Measurements from ENCODE around the gene DNAJA3.
"Not testable (repeated sequence)": the region's sequence is repeated elsewhere in the genome, so short reads cannot be mapped to it uniquely, and the experiment has no call there.

Gene DNAJA3

DNA sequence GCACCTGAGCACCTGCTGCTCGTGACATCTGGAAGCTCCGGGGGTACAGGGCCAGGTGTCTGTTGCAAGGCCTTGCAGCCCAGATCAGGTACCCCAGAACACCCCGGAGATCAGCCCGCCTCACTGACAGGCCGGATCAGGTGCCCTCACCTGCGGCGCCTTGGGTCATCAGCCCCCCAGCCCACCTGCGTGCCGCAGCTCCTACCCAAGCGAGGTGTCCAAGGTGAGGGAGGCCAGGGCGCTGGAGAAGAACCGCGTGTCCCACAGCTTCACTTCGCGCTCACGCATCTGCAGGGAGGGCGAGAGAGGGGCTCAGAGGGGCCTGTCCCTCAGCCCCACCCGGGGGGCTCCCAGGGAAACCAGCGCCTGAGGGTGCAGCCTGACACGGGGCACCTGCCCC is 37.9 kb upstream of the DNAJA3 start:
- no peak for DNase-seq (ENCODE audit: low read depth)

DNA sequence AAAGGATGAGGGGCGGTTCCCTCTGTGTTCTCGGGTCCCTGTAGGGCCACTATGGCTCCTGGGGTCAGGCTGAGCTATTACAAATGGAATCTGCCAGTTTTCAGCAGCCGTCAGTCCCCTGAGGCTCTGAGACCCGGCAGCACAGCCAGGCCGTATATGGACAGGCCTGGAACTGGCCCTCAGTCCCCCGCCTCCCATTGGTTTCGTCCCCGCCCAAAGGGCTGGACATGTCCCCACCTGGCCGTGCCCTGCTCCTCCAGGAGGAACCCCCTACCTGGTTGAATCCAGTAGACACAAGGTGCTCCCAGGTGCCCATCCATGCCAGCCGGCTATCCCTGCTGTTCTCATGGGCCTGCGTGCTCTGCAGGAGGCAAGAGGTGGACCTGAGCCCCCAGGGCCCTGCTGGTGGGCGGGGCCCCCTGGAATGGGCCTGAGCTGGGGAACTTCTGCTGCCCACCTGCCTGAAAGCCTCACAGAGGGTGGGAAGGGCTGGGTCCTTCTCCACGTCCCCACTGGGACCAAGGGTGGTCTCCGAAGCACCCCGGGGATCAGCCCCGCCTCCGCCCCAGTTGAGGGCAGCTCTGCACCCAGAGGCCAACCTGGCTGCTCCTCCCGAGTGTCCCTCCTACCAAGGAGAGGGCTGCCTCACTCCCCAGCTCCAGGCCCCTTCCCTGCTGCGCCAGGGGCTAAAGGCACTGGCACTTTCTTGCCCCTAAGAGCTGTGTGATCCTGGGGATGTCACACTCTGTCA is 37.2 kb upstream of the DNAJA3 start:
- DNase-seq (ENCODE audit: low read depth), result no peak

DNA sequence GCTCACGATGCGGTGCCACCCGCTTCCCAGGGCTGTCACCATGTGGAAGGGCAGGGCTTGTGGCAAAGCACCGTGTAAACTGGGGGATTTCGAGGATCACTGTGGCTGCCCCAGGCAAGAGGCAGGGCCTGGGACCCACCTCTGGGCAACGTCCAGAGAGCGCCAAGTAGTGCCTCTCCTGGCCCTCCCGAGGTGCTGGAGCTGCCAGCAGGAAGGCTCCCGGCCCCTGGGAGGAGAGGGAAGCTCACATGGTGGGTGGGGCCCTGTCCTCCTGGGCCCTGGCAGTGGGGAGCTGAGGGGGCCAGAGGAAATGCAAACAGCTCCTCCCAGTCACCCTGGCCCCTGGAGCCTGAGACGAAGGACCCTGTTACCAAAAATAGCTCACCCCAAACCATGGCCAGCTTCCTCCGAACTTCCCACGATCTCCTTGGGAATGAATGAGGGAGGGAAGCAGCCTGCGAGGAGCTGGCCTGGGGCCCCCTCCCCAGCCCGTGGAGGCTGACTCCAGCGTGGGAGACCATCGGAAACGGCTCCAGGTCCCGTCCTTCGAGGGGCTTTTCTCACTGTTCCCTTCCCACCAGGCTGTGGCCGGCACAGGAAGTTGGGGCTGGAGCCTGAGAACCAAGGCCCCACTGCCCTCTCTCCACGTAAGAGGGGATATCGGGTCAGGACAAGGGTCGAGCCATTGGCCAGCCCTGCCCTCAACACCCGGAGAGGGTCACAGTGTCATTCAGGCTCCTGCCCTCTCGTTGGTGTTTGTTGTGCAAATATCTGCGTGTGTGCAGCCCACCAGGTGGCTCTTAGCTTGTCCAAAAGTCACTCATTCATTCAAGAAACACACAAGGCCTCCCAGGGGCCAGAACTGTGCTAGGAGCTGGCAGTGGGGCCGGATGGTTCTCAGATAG is 36.4 kb upstream of the DNAJA3 start:
- DNase-seq (ENCODE audit: low read depth), result no peak

DNA sequence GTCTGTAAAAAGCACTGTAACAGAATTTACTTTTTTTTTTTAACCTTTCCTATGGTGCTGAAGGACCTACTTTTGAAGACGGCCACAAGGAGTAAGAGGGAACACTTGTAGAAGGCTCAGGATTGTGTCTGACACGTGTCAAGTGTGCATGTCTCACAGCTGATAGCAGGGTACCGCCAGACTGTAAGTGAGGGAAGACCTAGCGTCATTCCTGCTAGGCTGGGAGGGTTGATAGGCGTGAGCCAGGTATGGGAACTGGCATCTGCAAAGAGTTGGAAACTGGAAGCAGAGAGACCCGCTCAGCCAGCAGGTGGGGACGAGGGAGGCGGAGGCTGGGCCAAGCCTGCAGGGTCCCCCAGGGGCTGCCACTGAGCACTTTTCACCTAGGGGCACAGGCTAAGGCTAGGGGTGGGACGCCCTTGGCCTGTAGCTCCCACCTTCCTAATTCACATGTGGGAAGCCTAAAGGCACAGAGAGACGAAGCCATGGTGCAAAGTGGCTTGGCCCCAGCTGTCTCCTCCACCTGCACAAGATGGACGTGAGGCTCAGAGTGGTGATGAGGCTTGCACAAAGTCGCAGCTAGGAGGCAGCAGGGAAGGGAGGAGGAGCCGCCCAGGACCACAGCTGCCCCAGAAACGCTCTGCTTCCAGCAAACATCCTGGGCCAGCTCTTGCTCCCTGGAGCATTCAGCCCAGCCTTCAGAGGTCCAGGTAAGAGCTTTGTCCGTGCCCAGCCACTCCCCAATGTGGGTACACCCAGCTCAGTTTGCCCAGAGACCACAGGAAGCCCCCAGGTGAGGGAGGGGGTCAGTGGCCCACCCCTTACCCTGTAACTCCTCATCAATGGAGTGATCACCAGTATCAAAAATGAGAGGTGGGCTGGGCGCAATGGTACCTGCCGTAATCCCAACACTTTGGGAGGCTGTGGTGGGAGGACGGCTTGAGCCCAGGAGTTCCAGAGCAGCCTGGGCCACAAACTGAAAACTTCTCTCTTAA is 35.1 kb upstream of the DNAJA3 start:
- DNase-seq (ENCODE audit: low read depth), result no peak

DNA sequence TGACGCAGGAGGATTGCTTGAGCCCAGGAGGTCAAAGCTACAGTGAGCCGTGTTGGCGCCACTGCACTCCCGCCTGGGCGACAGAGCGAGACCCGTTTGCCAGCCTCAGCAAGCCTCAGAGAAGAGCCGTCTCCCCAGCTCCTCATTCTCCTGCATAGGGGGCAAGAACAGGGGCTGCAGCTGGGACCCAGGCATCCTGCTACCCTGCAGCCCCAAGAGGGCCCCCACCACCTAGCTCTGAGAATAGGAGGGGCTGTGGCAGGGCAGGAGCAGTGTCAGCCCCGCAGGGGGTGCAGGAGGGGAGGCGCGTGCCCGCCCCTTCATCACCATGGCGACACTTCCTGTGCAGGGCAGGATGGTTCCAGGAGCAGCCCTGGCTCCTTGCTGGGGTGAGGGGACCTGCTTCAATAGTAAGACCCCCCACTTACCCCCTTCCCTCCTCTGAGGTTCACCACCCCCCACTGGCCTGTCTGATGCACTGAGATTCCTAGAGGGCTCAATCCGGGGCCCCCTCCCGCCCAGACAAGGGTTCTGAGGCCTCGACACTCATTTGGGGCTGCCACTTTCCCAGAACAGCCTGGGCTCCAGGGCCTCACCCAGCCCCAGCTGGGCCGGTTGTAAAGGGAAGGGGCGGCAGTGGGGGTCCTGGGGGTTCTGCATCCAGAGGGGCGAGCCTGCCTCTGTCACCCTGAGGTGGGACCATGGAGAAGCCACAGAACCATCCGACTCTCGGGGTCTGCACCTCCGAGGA is 33.9 kb upstream of the DNAJA3 start:
- DNase-seq (ENCODE audit: low read depth), result no peak

DNA sequence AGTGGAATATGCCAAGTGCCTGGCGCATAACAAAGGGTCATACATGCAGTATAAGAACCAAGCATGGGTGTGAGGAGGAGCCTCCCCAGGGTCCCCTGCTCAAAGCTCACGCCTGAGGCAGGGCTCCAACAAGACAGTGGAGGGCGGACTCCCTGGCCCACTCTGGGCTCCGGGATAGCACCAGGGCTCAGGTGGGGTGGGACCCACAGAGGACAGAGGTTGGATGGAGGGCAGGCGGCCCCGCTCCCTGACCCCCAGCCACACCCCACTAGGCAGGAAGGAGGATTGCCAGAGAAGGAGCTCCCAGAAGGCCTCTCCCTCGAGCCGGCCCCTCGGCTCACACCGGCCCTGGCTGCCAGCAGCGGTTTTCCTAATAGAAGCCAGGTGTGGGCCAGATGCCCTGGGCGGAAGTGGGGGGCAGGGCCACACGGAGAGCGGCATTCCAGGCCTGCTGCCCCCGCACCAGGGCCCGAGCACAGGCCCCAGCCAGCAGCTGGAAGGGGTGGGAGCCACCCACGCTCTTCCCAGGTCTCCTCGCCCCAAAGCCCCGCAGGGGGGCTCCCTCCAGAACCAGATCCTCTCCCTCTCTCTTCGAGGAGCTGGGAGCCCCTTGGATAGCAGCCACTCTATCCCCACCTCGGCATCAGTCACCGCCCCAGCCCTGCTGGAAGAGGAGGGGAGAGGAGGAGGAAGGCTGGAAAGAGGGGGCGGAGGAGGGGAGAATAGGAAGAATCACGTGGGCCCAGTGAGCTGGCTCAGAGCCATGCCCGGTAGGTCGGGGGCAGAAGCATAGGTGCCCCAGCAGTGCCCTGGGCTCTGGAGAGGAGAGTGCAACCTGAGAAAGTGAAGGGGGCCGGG is 33.1 kb upstream of the DNAJA3 start:
- DNase-seq (ENCODE audit: low read depth), result no peak

DNA sequence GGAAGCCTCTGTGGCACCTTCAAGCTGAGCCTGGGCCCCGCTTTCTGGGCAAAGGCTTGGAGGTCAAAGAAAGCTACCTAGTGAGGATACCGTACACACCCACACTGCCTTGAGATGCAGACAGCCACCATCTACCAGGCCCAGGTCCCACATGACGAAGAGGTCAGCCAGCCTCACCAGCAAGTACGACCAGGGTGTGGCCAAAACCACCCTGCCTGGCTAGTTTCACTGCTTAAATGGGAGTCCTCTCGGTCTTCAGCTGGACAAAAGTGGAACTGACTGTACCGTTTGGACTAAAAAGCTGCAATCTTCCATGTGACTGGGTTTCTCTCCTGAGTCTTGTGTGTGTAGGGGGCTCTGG is 32.4 kb upstream of the DNAJA3 start:
- no peak for DNase-seq (ENCODE audit: low read depth)

DNA sequence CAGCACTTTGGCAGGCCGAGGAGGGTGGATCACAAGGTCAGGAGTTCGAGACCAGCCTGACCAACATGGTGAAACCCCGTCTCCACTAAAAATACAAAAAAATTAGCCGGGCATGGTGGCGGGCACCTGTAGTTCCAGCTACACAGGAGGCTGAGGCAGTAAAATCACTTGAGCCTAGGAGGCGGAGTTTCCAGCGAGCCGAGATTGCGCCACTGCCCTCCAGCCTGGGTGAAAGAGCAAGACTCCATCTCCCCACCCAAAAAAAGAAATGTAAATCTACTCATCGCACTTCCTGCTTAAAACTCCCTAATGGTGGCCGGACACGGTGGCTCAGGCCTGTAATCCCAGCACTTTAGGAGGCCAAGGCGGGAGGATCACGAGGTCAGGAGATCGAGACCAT is 31.8 kb upstream of the DNAJA3 start:
- DNase-seq (ENCODE audit: low read depth), result not testable (repeated sequence)

DNA sequence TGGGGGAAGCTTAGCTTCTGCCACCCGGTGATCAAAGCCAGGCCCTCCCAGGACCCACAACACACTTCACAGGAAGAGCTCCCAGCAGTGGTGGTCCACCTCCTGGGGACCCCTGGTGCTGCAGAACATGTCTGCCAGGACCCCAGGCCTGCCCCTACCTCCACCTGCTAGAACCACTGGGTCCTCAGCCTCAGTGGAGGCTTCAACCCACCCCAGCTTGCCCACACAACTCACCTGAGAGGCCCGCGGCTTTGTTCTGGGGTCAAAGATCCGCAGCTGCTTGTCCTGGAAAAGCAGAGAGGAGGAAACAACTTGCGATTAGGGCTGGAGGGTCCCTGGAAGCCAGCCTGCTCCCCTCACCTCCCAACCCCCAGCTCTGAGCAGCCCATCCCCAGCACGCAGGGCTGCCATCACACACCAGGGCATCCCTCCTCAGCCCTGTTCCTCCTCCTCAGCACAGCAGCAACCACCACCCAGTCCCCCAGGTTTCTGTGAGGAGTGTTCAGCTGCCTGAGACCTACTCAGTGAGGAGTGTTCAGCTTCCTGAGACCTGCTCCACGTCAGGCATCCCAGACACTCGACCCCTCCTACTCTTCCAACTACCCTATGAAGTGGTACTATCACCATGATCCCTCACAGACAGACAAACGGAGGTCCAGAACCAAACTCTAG is 30.5 kb upstream of the DNAJA3 start:
- no peak for DNase-seq (ENCODE audit: low read depth)

DNA sequence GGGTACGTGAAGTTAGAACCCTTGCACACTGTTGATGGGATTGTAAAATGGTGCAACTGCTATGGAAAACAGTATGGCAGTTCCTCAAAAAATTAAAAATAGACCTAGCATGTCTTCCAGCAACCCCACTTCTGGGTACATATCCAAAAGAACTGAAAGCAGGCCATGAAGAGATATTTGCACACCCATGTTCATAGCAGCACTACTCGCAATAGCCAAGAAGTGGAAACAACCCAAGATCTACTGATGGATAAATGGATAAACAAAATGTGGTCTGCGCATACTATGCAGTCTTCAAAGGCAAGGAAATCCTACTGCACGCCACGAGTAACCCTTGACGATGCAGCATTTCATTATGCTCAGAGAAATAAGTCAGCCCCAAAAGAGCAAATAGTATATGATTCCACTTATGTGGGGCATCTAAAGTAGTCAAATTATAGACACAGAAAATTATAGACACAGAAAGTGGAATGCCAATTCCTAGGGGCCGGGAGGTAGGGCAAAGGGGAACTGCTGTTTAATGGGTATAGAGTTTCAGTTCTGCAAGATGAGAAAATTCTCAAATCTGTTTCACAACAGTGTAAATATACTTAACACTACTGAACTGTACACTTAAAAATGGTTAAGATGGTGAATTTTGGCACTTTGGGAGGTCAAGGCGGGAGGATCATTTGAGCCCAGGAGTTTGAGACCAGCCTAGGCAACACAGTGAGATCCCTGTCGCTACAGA is 26.5 kb upstream of the DNAJA3 start:
- no peak for DNase-seq (ENCODE audit: low read depth)

DNA sequence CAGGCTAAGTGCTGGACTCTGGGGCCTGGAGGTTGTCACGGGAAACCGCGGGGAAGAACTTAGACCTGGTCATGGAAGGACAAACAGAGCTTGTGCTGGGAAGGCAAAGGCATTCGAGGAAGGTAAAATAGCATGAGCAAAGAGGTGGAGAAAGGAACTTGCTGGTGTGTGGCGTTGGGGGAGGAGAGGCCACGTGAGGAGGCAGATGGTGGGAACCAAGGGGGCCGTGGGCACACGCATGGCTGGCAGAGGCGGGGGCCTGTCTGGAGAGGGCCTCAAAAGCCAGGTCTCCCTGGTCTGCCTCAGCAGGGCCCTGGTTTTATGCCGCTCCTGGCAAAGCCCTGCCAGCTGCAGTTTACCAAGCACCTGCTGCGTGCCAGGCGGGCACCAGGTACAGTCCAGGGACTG is 24.6 kb upstream of the DNAJA3 start:
- DNase-seq (ENCODE audit: low read depth), result no peak

DNA sequence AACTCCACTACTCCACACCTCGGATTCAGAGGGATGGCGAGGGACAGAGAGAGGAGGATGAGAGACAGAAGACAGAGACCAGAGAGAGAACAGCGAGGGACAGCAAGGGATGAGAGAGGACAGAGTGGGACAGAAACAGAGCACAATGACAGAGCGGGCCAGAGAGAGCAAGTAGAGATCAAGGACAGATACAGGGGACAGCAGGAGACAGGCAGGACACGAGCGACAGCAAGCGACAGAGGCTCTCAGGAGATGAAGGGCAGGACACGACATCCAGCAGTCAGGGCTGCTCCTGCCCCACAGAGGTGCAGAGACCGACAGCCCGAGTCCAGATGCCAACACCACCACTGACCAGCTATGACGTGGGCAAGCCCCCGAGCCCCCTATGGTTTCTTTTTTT is 24.2 kb upstream of the DNAJA3 start:
- no peak for DNase-seq (ENCODE audit: low read depth)

DNA sequence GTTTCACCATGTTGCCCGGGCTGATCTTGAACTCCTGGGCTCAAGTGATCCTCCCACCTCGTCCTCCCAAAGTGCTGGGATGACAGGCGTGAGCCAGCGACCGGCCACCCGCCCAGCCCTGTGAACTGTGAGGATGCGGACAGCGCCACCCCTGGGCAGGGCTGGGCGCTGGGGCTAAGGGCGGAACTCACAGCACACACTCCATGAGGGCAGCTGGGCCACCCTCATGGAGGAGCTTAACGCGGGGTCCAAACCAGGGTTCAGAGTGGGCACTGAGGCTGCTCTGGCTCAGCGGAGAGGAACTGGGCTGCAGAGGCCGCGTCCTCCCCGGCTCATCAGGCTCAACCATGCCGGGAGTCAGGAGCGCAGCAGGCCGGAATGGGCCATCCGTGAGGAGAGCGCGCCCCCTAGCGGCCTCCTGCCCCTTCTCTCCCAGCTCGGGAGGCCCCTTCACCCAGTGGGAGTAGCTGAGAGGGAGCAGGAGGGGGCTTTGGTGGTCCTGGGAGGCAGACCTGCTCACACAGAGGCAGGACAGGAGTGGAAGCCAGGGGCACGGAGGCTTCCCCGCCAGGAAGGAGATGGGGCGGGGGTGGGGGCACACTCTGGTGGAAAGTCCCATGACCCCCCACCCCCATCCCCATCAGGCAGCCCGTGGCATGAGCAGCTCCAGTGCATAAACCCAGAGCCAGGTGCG is 23.1 kb upstream of the DNAJA3 start:
- peak; percentile 33 for DNase-seq (ENCODE audit: low read depth)

DNA sequence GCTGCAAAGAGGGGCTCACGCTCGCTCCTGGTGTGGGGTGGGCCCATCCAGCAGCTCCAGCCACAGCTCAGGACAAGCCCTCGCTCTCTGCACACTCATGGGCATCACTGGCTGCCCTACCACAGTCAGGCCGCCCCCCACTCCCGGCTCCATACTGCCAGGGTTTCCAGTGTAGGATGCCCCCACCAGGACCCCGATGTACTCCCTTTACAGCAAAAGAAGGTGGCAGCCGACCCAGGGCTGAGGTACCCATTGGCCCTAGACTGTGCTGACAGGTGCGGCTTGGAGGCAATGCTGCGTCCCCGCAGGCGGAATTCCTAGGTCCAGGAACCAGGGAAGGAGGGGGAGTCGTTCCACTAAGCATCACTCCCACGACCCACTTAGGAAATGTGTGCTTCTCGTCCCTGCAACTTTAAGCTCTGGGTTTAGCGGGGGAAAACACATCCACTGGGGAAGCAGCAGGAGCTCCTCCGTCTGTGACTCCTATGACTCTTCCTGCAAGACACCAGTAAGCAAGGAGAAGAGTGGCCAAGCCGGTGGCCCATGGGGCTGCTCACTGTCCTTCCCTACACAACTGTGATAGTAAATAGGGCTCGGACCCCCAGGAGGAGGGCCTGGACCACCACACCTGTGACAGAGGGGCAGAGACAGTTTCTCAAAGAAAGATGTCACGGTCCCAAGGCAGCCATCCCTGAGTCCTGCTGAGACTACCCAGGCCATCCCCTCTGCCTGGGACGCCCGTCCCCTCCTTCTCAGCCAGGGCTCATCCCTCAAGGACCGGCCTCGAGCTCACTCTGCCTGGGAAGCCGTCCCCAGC is 22.3 kb upstream of the DNAJA3 start:
- DNase-seq (ENCODE audit: low read depth), result no peak

DNA sequence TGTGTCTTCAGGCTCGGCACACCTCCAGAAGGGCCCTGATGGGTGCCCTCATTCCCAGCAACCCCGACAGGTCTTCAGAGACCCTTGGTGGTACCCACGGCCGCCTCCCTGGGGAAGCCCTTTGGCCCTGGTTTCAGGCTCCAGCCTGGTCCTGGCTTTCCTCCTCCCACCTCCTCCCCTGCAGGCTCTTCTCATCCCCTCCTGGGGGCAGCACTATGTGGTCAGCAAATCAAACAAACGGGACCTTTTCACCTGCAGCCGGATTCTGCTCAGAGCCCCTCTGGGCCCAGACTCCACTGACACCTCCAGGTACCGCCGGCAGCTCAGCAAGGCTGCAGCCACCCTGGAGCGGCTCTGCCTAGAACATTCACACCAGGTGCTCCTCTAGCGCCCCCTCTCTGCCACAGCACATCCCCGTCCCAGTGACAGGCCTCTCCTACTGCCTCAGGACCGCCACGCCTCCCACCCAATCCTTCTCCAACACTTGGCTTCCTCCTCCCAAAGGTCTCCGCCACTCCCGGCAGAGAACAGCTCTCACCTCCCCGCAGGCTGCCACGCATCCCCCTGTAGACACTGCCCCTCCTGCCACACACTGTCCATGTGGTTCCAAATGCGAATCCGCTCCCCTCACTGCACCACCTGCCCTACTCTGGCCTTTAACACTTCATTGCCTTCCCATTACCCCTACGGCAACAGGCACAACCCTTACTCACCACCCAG is 21.3 kb upstream of the DNAJA3 start:
- DNase-seq (ENCODE audit: low read depth), result no peak

DNA sequence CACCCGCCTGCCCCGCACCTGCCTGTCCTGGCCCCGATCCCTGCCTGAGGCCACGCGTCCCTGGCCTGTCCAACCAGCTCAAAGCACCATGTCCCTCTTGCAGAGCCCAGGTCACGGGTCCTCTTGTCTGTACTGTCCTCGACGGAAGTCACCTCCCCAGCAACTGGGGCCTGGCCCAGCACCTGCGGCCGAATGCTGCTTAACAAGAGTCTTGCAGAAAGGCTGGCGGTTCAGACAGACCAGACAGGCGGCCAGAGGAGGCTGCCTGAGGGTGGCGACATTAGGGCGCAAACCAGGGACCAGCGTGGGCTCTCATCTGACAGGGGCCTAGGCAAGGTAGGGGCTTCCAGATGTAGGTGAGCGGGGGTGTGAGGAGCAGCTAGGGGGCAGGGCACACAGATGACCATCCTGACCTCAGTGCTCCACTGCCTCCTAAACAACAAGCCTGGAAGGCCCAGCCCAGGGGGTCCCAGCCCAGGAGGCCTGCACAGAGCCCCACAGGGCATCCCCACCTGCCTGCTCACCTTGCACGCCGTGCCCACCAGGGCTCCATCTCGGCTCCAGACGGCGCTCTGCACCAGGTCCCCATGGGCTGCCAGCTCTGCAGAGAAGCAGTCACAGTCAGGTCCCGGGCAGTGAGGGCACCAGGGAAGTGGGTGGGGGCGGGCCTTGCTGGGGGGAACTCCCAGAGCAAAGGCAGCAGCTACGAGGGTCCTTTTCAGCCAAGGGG is 20.5 kb upstream of the DNAJA3 start:
- DNase-seq (ENCODE audit: low read depth), result no peak

Data from stimulated activated CD8-positive, alpha-beta memory T cell treated with anti-CD3 and anti-CD28 coated beads, Interleukin-15, amount 100 ng/mL, for 1 hour (primary cell).